Activated B cell treated with CpG ODN at 0.5 μM for 24 hours (primary cell): Measurements from ENCODE around the gene ICAM3. TPM values are rescaled to one million over a fixed set of nuclear protein-coding genes. Genes with fewer than 3 reads are reported as not detected.

Source experiments
- ATAC-seq: fragments of 200-7000 bp; cut with Tn5 transposase; one replicate; pipeline ENCODE4 v1.10.0; 2021; ENCODE audit warnings: low read depth, mild to moderate bottlenecking, moderate library complexity
- CTCF ChIA-PET: fragments of 350-600 bp; sonication (Branson Sonifier 250); formaldehyde crosslinking; loops from one replicate; lab custom pipeline; 2021; ENCODE audit warnings: antibody characterized with exemption; lab: Charles Lee
- POLR2A ChIA-PET: fragments of 350-600 bp; sonication (Branson Sonifier 250); formaldehyde crosslinking; loops from one replicate; lab custom pipeline; 2021; ENCODE audit warnings: antibody characterized with exemption; lab: Charles Lee
- DNase-seq: peaks from one replicate; pipeline ENCODE4 v3.0.0; 2022
- H3K27ac Mint-ChIP-seq: one replicate; pipeline ENCODE4 v1.8.0; 2020; ENCODE audit warnings: mixed read lengths
- H3K27me3 Mint-ChIP-seq: one replicate; pipeline ENCODE4 v1.8.0; 2021; ENCODE audit warnings: mixed read lengths
- H3K36me3 Mint-ChIP-seq: one replicate; pipeline ENCODE4 v1.8.0; 2021; ENCODE audit warnings: low read depth, mixed read lengths
- H3K4me1 Mint-ChIP-seq: one replicate; pipeline ENCODE4 v1.8.0; 2021; ENCODE audit warnings: mixed read lengths
- H3K4me3 Mint-ChIP-seq: one replicate; pipeline ENCODE4 v1.8.0; 2020; ENCODE audit warnings: mild to moderate bottlenecking, mixed read lengths
- H3K9me3 Mint-ChIP-seq: one replicate; pipeline ENCODE4 v1.8.0; 2020; ENCODE audit warnings: mixed read lengths
- intact Hi-C: fragments of 100-400 bp; cut with micrococcal nuclease; formaldehyde crosslinking; loops from one replicate; pipeline ENCODE4 v1.15.1; 2024
- total RNA-seq: library from RNA; stranded (reverse); gene quantifications from 2 replicates; pipeline ENCODE4 v1.2.3, GENCODE V29; 2022
- TF ChIP-seq, protein P1 (sequence below): fragments of 200-600 bp; IDR thresholded peaks from one replicate; pipeline ENCODE4 v1.8.0; 2022; ENCODE audit warnings: antibody characterized with exemption, mild to moderate bottlenecking

The ICAM3 gene
- total RNA-seq, 1 donor from 2014 or later, result 147 TPM

DNA sequence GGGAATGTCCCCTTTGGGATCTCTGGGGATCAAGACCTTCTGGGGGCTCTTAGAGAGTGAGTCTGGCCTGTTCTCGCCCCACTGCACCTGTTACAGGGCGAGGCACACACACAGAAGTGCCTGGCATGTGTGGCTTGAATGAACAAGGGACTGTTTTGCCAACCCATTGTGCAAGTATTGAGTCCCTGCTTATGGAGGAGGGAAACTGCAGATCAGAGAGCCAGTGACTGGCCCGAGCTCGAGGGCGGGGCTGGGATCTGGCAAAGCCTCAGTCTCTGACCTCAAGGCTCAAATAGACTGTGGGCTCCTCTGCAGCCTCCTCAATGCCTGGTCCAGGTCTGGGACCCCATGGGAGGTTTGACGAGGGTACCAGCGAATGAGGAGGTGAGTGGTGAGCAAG, 11.6 kb downstream of the ICAM3 start:
- no peak for ATAC-seq
- H3K4me1 Mint-ChIP-seq, result peaks cover 11% of the 10 kb centered on the region
- DNase-seq, result no peak
- no peaks in the 10 kb centered on the region for H3K9me3 Mint-ChIP-seq
- TF ChIP-seq, protein P1, sequence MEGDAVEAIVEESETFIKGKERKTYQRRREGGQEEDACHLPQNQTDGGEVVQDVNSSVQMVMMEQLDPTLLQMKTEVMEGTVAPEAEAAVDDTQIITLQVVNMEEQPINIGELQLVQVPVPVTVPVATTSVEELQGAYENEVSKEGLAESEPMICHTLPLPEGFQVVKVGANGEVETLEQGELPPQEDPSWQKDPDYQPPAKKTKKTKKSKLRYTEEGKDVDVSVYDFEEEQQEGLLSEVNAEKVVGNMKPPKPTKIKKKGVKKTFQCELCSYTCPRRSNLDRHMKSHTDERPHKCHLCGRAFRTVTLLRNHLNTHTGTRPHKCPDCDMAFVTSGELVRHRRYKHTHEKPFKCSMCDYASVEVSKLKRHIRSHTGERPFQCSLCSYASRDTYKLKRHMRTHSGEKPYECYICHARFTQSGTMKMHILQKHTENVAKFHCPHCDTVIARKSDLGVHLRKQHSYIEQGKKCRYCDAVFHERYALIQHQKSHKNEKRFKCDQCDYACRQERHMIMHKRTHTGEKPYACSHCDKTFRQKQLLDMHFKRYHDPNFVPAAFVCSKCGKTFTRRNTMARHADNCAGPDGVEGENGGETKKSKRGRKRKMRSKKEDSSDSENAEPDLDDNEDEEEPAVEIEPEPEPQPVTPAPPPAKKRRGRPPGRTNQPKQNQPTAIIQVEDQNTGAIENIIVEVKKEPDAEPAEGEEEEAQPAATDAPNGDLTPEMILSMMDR, result no peak
- ChIA-PET CTCF (interaction anchor here (1.4 kb wide), 1 partner anchor 61 kb away, joined by 4 read pairs; no protein-coding TSS in a partner anchor), POLR2A (interaction anchor here (0.8 kb wide), 1 partner anchor 15 kb away, joined by 3 read pairs; no protein-coding TSS in a partner anchor)
- no peaks in the 10 kb centered on the region for H3K27me3 Mint-ChIP-seq
- intact Hi-C loops, result no loop called here
- H3K27ac Mint-ChIP-seq, result no peak overlapping the region
- peaks cover 67% of the 10 kb centered on the region for H3K36me3 Mint-ChIP-seq
- H3K4me3 Mint-ChIP-seq, result no peak overlapping the region

DNA sequence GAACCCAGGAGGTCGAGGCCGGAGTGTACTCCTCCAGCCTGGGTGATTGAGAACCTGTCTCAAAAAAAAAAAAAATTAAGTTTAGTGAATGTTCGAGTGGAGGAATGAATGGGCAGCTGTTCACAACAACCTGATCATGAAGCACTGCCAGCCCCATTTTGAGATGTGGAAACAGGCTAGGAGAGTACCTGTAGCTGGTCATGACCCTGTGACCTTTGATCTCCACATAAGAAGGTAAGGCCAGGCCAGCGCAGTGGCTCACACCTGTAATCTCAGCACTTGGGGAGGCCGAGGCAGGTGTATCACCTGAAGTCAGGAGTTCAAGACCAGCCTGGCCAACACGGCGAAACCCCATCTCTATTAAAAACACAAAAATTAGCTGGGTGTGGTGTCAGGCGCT, 13.7 kb downstream of the ICAM3 start:
- no peaks in the 10 kb centered on the region for H3K4me1 Mint-ChIP-seq
- no peaks in the 10 kb centered on the region for H3K9me3 Mint-ChIP-seq
- peaks cover 77% of the 10 kb centered on the region for H3K36me3 Mint-ChIP-seq
- no peak overlapping the region for H3K27ac Mint-ChIP-seq
- CTCF ChIA-PET, result no interaction called here
- TF ChIP-seq, protein P1, result no peak
- H3K27me3 Mint-ChIP-seq, result no peaks in the 10 kb centered on the region
- intact Hi-C loops, result no loop called here
- POLR2A ChIA-PET, result no interaction called here
- DNase-seq (no peak), ATAC-seq (no peak)
- no peak overlapping the region for H3K4me3 Mint-ChIP-seq

DNA sequence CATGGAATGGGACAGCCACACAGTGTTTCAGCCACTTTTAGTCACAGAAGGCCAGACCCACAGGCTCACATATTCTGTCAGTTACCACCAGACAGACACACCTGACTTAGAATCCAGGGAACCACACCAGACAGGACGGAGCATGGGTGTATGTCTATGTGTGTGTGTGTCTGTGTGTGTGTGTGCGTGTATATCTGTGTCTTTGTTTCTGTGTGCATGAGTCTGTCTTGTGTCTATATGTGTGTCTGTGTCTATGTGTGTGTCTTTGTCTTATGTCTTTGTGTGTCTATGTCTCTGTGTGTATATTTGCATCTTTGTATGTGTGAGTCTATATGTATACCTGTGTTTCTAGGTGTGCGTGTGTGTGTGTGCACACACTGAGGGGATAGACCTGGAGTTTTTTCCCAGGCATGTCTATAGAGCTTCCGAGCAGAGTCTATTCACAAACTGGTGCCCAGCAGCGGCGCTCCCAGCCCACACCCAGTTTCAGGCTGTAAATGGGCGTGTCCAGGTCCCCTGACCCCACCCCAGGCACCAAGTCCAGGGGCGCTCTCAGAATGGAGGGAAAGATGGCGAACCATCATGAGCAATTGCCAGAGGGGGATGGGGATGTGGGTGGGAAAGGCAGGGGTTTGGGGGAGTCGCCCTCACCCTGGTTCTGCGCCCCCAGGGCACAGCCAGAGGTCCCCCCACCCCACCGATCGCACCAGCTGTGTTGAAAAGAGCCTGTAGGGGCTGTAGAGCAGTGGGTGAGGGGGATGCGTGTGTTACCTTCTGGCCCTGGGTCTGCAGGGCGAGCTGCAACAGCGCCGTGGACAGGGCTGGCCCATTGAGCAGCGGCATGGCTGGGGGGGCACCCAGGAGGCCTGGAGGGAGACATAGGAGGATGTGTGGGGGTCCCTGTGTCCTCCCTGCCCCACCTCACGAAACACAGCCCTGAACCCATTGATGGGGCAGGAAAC, 17.3 kb downstream of the ICAM3 start:
- CTCF ChIA-PET, result no interaction called here

DNA sequence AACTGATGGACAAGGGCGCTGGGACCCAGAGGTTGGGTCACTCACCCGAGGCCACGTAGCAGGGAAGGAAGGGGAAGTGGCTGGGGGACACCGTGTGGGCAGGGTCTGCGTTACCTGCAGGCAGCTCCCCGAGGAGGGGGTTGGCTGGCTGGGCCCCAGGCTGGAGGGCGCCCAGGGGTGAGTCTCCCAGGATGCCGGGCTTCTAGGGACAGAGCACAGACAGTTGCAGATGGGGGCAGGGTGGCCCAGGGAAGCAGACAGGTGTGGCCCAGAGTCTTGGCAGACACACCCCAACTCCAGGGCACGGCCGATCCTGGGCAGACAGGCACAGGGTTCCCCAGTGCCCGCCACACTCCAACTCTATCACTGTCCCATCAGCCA, 18.0 kb downstream of the ICAM3 start:
- ATAC-seq, result no peak
- intact Hi-C loops, result no loop called here
- H3K4me3 Mint-ChIP-seq, result no peak overlapping the region
- H3K9me3 Mint-ChIP-seq, result no peaks in the 10 kb centered on the region
- CTCF ChIA-PET, result no interaction called here
- H3K27me3 Mint-ChIP-seq, result no peaks in the 10 kb centered on the region
- no peaks in the 10 kb centered on the region for H3K4me1 Mint-ChIP-seq
- no peak for DNase-seq
- no peak overlapping the region for H3K27ac Mint-ChIP-seq
- POLR2A ChIA-PET, result interaction anchor here (0.6 to 1.0 kb wide), 2 partner anchors 32 to 34 kb away, joined by 3 to 7 read pairs; partner anchors contain the start of gene ICAM5
- TF ChIP-seq, protein P1, result no peak
- peaks cover 71% of the 10 kb centered on the region for H3K36me3 Mint-ChIP-seq

More for the DNA sequence above, 17.3 kb downstream of the ICAM3 start:
- ATAC-seq, result no peak
- no peaks in the 10 kb centered on the region for H3K27me3 Mint-ChIP-seq
- POLR2A ChIA-PET, result interaction anchor here (0.6 kb wide), 1 partner anchor 23 kb away, joined by 3 read pairs; no protein-coding TSS in a partner anchor
- intact Hi-C loops, result no loop called here
- H3K4me3 Mint-ChIP-seq, result no peak overlapping the region
- no peak overlapping the region for H3K27ac Mint-ChIP-seq
- H3K4me1 Mint-ChIP-seq, result no peaks in the 10 kb centered on the region
- H3K9me3 Mint-ChIP-seq, result no peaks in the 10 kb centered on the region
- H3K36me3 Mint-ChIP-seq, result peaks cover 70% of the 10 kb centered on the region
- TF ChIP-seq, protein P1, result no peak
- DNase-seq, result no peak
